ENCODE data around the gene PCDHGB4. TPM values are rescaled to one million over a fixed set of nuclear protein-coding genes. Genes with fewer than 3 reads are reported as not detected.
"Not testable (repeated sequence)": the region's sequence is repeated elsewhere in the genome, so short reads cannot be mapped to it uniquely, and the experiment has no call there.

PCDHGB4 gene
- total RNA-seq, 1 donor: 0.31 TPM

DNA sequence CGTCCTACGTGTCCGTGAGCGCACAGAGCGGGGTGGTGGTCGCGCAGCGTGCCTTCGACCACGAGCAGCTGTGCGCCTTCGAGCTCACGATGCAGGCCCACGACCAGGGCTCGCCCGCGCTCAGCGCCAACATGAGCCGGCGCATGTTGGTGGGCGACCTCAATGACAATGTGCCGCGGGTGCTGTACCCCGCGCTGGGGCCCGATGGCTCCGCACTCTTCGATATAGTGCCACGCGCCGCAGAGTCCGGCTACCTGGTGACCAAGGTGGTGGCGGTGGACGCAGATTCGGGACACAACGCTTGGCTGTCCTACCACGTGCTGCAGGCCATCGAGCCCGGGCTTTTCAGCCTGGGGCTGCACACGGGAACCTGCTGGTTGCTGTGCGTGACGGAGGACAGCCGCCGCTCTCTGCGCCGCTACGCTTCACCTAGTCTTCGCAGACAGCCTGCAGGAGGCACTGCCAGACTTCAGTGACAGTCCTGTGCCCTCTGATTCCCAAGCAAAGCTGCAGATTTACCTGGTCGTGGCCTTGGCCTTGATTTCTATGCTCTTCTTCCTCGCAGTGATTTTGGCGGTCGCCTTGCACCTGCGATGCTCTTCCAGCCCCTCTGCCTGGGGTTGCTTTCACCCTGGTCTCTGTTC is 40.4 kb downstream of the PCDHGB4 start:
- Histone ChIP-seq H3K4me1 (ENCODE audit: insufficient read depth, low read length) (peaks cover 12% of the 10 kb centered on the region), H3K4me3 (ENCODE audit: low read length) (no peak overlapping the region), H3K27me3 (ENCODE audit: insufficient read depth, low read length) (peaks cover 92% of the 10 kb centered on the region), H3K9me3 (ENCODE audit: low read depth, low read length) (no peaks in the 10 kb centered on the region)

DNA sequence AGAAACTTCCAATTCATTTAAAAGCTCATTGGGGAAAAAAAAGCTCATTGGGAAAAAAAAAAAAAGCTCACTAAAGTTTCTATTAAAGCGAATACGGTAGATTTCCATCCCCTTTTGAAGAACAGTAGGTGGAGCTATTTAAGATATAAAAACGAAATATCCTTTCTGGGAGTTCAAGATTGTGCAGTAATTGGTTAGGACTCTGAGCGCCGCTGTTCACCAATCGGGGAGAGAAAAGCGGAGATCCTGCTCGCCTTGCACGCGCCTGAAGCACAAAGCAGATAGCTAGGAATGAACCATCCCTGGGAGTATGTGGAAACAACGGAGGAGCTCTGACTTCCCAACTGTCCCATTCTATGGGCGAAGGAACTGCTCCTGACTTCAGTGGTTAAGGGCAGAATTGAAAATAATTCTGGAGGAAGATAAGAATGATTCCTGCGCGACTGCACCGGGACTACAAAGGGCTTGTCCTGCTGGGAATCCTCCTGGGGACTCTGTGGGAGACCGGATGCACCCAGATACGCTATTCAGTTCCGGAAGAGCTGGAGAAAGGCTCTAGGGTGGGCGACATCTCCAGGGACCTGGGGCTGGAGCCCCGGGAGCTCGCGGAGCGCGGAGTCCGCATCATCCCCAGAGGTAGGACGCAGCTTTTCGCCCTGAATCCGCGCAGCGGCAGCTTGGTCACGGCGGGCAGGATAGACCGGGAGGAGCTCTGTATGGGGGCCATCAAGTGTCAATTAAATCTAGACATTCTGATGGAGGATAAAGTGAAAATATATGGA is 43.0 kb downstream of the PCDHGB4 start, which contains the start of gene PCDHGA12:
TSS of gene PCDHGA12 (plus strand) at position 176 of the 782 bp plus-strand sequence. CDS start at position 429, 253 bp downstream.
- Histone ChIP-seq H3K4me3 (ENCODE audit: low read length) (no peak within 1 kb of the TSS), H3K27me3 (ENCODE audit: insufficient read depth, low read length) (peaks cover 89% of the 10 kb centered on the region), H3K9me3 (ENCODE audit: low read depth, low read length) (no peaks in the 10 kb centered on the region), H3K4me1 (ENCODE audit: insufficient read depth, low read length) (peaks cover 12% of the 10 kb centered on the region)

DNA sequence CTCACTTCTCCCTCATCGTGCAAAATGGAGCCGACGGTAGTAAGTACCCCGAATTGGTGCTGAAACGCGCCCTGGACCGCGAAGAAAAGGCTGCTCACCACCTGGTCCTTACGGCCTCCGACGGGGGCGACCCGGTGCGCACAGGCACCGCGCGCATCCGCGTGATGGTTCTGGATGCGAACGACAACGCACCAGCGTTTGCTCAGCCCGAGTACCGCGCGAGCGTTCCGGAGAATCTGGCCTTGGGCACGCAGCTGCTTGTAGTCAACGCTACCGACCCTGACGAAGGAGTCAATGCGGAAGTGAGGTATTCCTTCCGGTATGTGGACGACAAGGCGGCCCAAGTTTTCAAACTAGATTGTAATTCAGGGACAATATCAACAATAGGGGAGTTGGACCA is 43.8 kb downstream of the PCDHGB4 start:
- Histone ChIP-seq H3K9me3 (ENCODE audit: low read depth, low read length) (no peaks in the 10 kb centered on the region), H3K27me3 (ENCODE audit: insufficient read depth, low read length) (peaks cover 88% of the 10 kb centered on the region), H3K4me1 (ENCODE audit: insufficient read depth, low read length) (peaks cover 12% of the 10 kb centered on the region), H3K4me3 (ENCODE audit: low read length) (no peak overlapping the region)

DNA sequence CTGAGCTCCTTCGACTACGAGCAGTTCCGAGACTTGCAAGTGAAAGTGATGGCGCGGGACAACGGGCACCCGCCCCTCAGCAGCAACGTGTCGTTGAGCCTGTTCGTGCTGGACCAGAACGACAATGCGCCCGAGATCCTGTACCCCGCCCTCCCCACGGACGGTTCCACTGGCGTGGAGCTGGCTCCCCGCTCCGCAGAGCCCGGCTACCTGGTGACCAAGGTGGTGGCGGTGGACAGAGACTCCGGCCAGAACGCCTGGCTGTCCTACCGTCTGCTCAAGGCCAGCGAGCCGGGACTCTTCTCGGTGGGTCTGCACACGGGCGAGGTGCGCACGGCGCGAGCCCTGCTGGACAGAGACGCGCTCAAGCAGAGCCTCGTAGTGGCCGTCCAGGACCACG is 44.8 kb downstream of the PCDHGB4 start:
- H3K4me1 ChIP-seq (ENCODE audit: insufficient read depth, low read length): peaks cover 12% of the 10 kb centered on the region
- not testable (repeated sequence) for H3K4me3 ChIP-seq (ENCODE audit: low read length); H3K9me3 ChIP-seq (ENCODE audit: low read depth, low read length)
- H3K27me3 ChIP-seq (ENCODE audit: insufficient read depth, low read length): peaks cover 88% of the 10 kb centered on the region

DNA sequence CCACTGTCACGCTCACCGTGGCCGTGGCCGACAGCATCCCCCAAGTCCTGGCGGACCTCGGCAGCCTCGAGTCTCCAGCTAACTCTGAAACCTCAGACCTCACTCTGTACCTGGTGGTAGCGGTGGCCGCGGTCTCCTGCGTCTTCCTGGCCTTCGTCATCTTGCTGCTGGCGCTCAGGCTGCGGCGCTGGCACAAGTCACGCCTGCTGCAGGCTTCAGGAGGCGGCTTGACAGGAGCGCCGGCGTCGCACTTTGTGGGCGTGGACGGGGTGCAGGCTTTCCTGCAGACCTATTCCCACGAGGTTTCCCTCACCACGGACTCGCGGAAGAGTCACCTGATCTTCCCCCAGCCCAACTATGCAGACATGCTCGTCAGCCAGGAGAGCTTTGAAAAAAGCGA is 45.2 kb downstream of the PCDHGB4 start:
- H3K4me1 ChIP-seq (ENCODE audit: insufficient read depth, low read length): peaks cover 12% of the 10 kb centered on the region
- peaks cover 85% of the 10 kb centered on the region for H3K27me3 ChIP-seq (ENCODE audit: insufficient read depth, low read length)
- H3K9me3 ChIP-seq (ENCODE audit: low read depth, low read length); H3K4me3 ChIP-seq (ENCODE audit: low read length): not testable (repeated sequence)

DNA sequence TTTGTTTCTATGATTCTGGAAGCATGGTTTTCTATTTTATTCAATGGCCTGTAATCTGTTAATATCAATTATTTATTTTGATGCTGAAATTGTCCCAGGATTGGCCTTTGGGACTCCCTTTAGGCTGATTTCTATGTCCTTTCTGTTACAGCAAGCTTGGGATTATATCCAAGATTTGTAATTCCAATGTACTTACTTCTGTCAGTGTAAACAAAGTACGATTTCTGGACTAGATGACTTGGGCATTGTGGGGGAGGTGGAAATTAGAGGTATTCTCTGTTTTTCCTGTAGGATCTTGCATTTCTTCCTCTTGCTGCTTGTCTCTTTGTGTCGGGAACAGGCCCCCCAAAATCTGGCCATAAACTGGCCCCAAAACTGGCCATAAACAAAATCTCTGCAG is 46.5 kb downstream of the PCDHGB4 start:
- Histone ChIP-seq H3K4me1 (ENCODE audit: insufficient read depth, low read length) (peaks cover 12% of the 10 kb centered on the region), H3K4me3 (ENCODE audit: low read length) (no peak overlapping the region), H3K9me3 (ENCODE audit: low read depth, low read length) (no peaks in the 10 kb centered on the region), H3K27me3 (ENCODE audit: insufficient read depth, low read length) (peaks cover 75% of the 10 kb centered on the region)

DNA sequence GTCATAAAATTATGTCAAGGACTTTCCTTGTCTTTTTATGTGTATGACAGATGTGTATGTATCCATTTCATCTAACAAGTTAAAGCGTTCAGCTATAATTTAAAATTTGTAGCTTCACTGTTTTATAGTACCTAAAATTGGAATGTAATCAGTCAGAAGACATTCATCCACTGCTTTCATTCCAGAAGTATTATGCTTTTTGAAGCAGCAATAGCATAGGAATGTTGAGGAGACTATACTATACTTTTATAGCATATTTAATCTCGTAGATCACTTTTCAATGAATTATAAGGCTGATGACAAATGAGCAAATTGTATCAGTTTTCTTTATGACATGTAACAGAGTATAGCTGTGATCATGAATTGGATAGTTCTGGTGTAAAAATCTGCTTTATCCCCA is 49.7 kb downstream of the PCDHGB4 start:
- Histone ChIP-seq H3K9me3 (ENCODE audit: low read depth, low read length) (no peaks in the 10 kb centered on the region), H3K4me3 (ENCODE audit: low read length) (no peak overlapping the region), H3K4me1 (ENCODE audit: insufficient read depth, low read length) (no peaks in the 10 kb centered on the region), H3K27me3 (ENCODE audit: insufficient read depth, low read length) (peaks cover 50% of the 10 kb centered on the region)

DNA sequence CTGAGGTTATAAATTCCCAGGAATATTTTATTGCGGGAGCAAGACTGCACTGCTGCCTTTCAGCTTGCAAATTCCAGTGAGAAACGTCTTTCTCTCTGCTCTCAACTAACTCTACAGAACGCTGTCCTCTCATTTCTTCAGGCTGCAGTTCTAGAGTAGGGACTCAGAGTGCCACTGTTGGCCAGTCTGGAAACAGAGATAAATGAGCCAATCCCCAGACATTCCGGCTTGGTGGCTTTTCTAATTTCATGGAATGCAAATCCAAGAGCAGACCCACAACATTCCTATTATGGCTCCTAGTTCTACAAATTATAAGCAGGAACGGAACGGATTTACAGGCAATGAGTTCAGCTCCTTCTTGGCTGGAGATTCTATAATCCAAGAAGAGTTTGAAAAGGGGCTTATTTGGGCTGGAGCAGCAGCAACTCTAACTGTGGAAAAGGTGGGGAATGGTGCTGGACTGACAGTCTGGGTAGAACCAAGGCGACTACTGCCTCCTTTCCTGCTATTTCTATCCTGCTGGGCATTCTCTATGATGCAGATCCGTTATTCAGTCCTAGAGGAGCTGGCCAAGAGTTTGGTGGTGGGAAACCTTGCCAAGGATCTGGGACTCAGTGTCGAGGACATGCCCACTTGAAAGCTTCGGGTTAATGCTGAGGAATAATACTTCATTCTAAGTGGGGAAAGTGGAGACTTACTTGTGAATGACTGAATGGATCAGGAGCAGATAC is 52.1 kb downstream of the PCDHGB4 start:
- Histone ChIP-seq H3K9me3 (ENCODE audit: low read depth, low read length) (no peaks in the 10 kb centered on the region), H3K4me1 (ENCODE audit: insufficient read depth, low read length) (no peaks in the 10 kb centered on the region), H3K4me3 (ENCODE audit: low read length) (no peak overlapping the region), H3K27me3 (ENCODE audit: insufficient read depth, low read length) (peaks cover 34% of the 10 kb centered on the region)

Other genes starting within 250 kb of the PCDHGB4 start
- gene PCDHB6, start 237.6 kb upstream of the PCDHGB4 start, total RNA-seq: not detected
- gene PCDHB7, start 215.1 kb upstream of the PCDHGB4 start, total RNA-seq: under 0.01 TPM
- gene PCDHB8, start 209.9 kb upstream of the PCDHGB4 start, total RNA-seq: not detected
- not detected for gene PCDHB16, start 205.3 kb upstream of the PCDHGB4 start, total RNA-seq
- 0.31 TPM for gene PCDHB9, start 200.5 kb upstream of the PCDHGB4 start, total RNA-seq
- gene PCDHB10, start 195.3 kb upstream of the PCDHGB4 start, total RNA-seq: not detected
- gene PCDHB11, start 188.1 kb upstream of the PCDHGB4 start, total RNA-seq: not detected
- gene PCDHB12, start 179.0 kb upstream of the PCDHGB4 start, total RNA-seq: not detected
- not detected for gene PCDHB13, start 173.8 kb upstream of the PCDHGB4 start, total RNA-seq
- not detected for gene PCDHB14, start 164.4 kb upstream of the PCDHGB4 start, total RNA-seq
- gene PCDHB15, start 142.3 kb upstream of the PCDHGB4 start, total RNA-seq: not detected
- gene SLC25A2, start 83.6 kb upstream of the PCDHGB4 start, total RNA-seq: 0.73 TPM
- gene TAF7, start 66.9 kb upstream of the PCDHGB4 start, total RNA-seq: 76.5 TPM
- gene PCDHGA1, start 57.2 kb upstream of the PCDHGB4 start, total RNA-seq: not detected
- gene PCDHGA2, start 48.9 kb upstream of the PCDHGB4 start, total RNA-seq: not detected
- gene PCDHGA3, start 43.9 kb upstream of the PCDHGB4 start, total RNA-seq: 0.10 TPM
- gene PCDHGB1, start 37.6 kb upstream of the PCDHGB4 start, total RNA-seq: not detected
- gene PCDHGA4, start 32.7 kb upstream of the PCDHGB4 start, total RNA-seq: 0.21 TPM
- 0.63 TPM for gene PCDHGB2, start 27.7 kb upstream of the PCDHGB4 start, total RNA-seq
- gene PCDHGA5, start 23.5 kb upstream of the PCDHGB4 start, total RNA-seq: 0.21 TPM
- 0.63 TPM for gene PCDHGB3, start 17.5 kb upstream of the PCDHGB4 start, total RNA-seq
- gene PCDHGA6, start 13.8 kb upstream of the PCDHGB4 start, total RNA-seq: 0.10 TPM
- gene PCDHGA7, start 5.0 kb upstream of the PCDHGB4 start, total RNA-seq: 0.42 TPM
- 0.10 TPM for gene PCDHGA8, start 4.9 kb downstream of the PCDHGB4 start, total RNA-seq
- gene PCDHGB5, start 10.2 kb downstream of the PCDHGB4 start, total RNA-seq: 0.84 TPM
- gene PCDHGA9, start 15.1 kb downstream of the PCDHGB4 start, total RNA-seq: 0.42 TPM
- gene PCDHGB6, start 20.3 kb downstream of the PCDHGB4 start, total RNA-seq: 0.63 TPM
- gene PCDHGA10, start 25.3 kb downstream of the PCDHGB4 start, total RNA-seq: 0.52 TPM
- 0.31 TPM for gene PCDHGB7, start 30.0 kb downstream of the PCDHGB4 start, total RNA-seq
- 0.21 TPM for gene PCDHGA11, start 33.4 kb downstream of the PCDHGB4 start, total RNA-seq
- 0.10 TPM for gene PCDHGA12, start 42.8 kb downstream of the PCDHGB4 start, total RNA-seq
- gene PCDHGC3, start 88.3 kb downstream of the PCDHGB4 start, total RNA-seq: 0.42 TPM
- gene PCDHGC4, start 97.3 kb downstream of the PCDHGB4 start, total RNA-seq: 0.10 TPM
- not detected for gene PCDHGC5, start 101.4 kb downstream of the PCDHGB4 start, total RNA-seq
- 81.9 TPM for gene DIAPH1, start 231.3 kb downstream of the PCDHGB4 start, total RNA-seq
- gene HDAC3, start 249.2 kb downstream of the PCDHGB4 start, total RNA-seq: 30.5 TPM
- 6.6 TPM for gene RELL2, start 249.3 kb downstream of the PCDHGB4 start, total RNA-seq

Data from mononuclear cell (primary cell).